ENCODE results near the gene CCDC15. TPM values are rescaled to one million over a fixed set of nuclear protein-coding genes. Genes with fewer than 3 reads are reported as not detected.

Gene CCDC15
- total and polyA plus RNA-seq, 11 donors = 0.08 to 1.8 (median 0.19) TPM

- Histone ChIP-seq H3K27ac (no peak overlapping the region), H3K4me1 (no peaks in the 10 kb centered on the region), H3K9me3 (no peaks in the 10 kb centered on the region), H3K36me3 (no peaks in the 10 kb centered on the region), H3K4me3 (no peak overlapping the region), H3K27me3 (peaks cover 0 to 6% (median 0%) of the 10 kb centered on the region in 9 donors)
- intact Hi-C loops (cut with DNase I) = no loop called here
- no peak for DNase-seq
- ATAC-seq = no peak
- WGBS, 4 donors = 79 to 85% (median 82%) methylated on average over 3 of the region's 3 CpGs
- TF ChIP-seq CTCF (IDR thresholded peaks at IDR 0.05) (no peak), POLR2A (IDR thresholded peaks at IDR 0.05) (no peak)
These were observed 23.2 kb upstream of the CCDC15 start for GRCh38 chr11:124930799-124931198.

- TF ChIP-seq CTCF (IDR thresholded peaks at IDR 0.05) = no peak
- TF ChIP-seq POLR2A (IDR thresholded peaks at IDR 0.05) = no peak
- Histone ChIP-seq H3K4me1 (no peaks in the 10 kb centered on the region), H3K27me3 (peaks cover 0 to 6% (median 0%) of the 10 kb centered on the region in 9 donors), H3K36me3 (no peaks in the 10 kb centered on the region), H3K4me3 (no peak overlapping the region), H3K27ac (no peak overlapping the region), H3K9me3 (no peaks in the 10 kb centered on the region)
- ATAC-seq = no peak
- 75 to 81% (median 78%) methylated on average over 4 of the region's 4 CpGs for WGBS, 4 donors
- no peak for DNase-seq
- intact Hi-C loops (cut with DNase I) = no loop called here
These were observed 19.0 kb upstream of the CCDC15 start for GRCh38 chr11:124934862-124935547.

GRCh38 chr11:124935548-124936514 lies 18.2 kb upstream of the CCDC15 start, which contains the start of gene HEPACAM:
Gene HEPACAM, minus strand, starts transcription at chr11:124936047. Its CDS starts 41 bp downstream, at chr11:124936006.
- Histone ChIP-seq H3K4me3 (no peak within 1 kb of the TSS), H3K4me1 (no peaks in the 10 kb centered on the region), H3K36me3 (no peaks in the 10 kb centered on the region), H3K27ac (no peak within 1 kb of the TSS), H3K27me3 (peaks cover 0 to 6% (median 0%) of the 10 kb centered on the region in 9 donors), H3K9me3 (no peaks in the 10 kb centered on the region)
- ATAC-seq (no peak), DNase-seq (no peak)
- 89 to 92% (median 90%) methylated on average over 18 of the region's 18 CpGs for WGBS, 4 donors
- TF ChIP-seq CTCF (IDR thresholded peaks at IDR 0.05) (no peak), POLR2A (IDR thresholded peaks at IDR 0.05) (no peak)
- intact Hi-C loops (cut with DNase I) = no loop called here

GRCh38 chr11:124937336-124937935 lies 16.6 kb upstream of the CCDC15 start:
- H3K4me1 ChIP-seq = no peaks in the 10 kb centered on the region
- no peaks in the 10 kb centered on the region for H3K36me3 ChIP-seq
- intact Hi-C loops (cut with DNase I) = no loop called here
- no peak for DNase-seq
- 77 to 86% (median 84%) methylated on average over 3 of the region's 3 CpGs for WGBS, 4 donors
- ATAC-seq = no peak
- no peaks in the 10 kb centered on the region for H3K9me3 ChIP-seq
- H3K4me3 ChIP-seq = no peak overlapping the region
- TF ChIP-seq CTCF (IDR thresholded peaks at IDR 0.05) (no peak), POLR2A (IDR thresholded peaks at IDR 0.05) (no peak)
- no peak overlapping the region for H3K27ac ChIP-seq
- H3K27me3 ChIP-seq = peaks cover 0 to 6% (median 0%) of the 10 kb centered on the region in 9 donors
